ENCODE measurements around the gene KIF16B. TPM values are rescaled to one million over a fixed set of nuclear protein-coding genes. Genes with fewer than 3 reads are reported as not detected.

The KIF16B gene
- total and polyA plus RNA-seq, 2 of the 13 experiments (the other 11 are each of a cell fraction or from before 2014, with no cell fraction given) = 6.9 to 18.0 TPM

DNA sequence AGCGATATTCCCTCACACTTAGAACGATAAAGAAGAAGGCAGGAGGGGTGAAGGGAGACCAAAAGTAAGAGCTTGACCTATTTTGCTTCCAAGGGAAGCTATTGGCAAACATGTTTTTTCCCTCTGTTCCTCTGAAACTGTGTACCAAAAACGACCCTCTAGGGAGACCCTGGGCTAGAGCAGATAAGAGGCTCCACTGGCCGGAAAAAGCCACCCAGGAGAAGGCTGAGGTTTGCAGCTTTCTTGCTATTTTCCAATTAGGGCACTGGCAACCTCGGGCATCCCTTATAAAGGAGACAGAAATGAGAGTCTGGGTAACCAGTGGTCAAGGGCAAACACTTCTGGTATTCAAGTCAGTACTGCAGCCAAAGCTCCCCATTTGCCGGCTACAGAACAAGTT, 168.0 kb downstream of the KIF16B start:
- intact Hi-C loops (cut with micrococcal nuclease; ENCODE audit: unreplicated experiment) = loop anchor here (5.0 kb wide), 1 partner anchor 118 kb away; no protein-coding TSS in a partner anchor
- Histone ChIP-seq H3K4me3 (replicated peaks in 1 of 3; ENCODE audit: insufficient read depth in 1 of 3, low read depth in 2 of 3, low read length in 3 of 3) (no peak overlapping the region), H3K27me3 (ENCODE audit: control insufficient read depth in 1 of 2, insufficient read depth in 2 of 2, low read length in 2 of 2) (no peaks in the 10 kb centered on the region), H3K9me3 (ENCODE audit: low read length) (no peaks in the 10 kb centered on the region), H3K4me2 (ENCODE audit: low read depth, low read length) (no peak overlapping the region), H2AFZ (ENCODE audit: low read length) (no peak overlapping the region), H3K27ac (ENCODE audit: extremely low read length, insufficient read depth, low read length) (no peak overlapping the region), H3K4me1 (ENCODE audit: insufficient read depth, low read length) (peaks cover 20% of the 10 kb centered on the region), H3K9ac (ENCODE audit: insufficient read depth, low read depth, low read length) (no peak overlapping the region), H4K20me1 (ENCODE audit: insufficient read depth, low read length) (no peaks in the 10 kb centered on the region), H3K79me2 (ENCODE audit: insufficient read depth, low read length) (no peaks in the 10 kb centered on the region), H3K36me3 (replicated peaks in 1 of 2; ENCODE audit: control insufficient read depth in 1 of 2, insufficient read depth in 2 of 2, low read length in 2 of 2) (peaks cover 2 to 18% of the 10 kb centered on the region in 2 experiments; a peak in 3 of 5 replicates)
- in situ Hi-C loops (cut with HindIII; ENCODE audit: extremely low pct_ligation_motif_present, low pct_unique_long_range_greater_than_20kb) = no loop called here
- ChIA-PET CTCF (ENCODE audit: low intra/inter-chr PET ratio, low total read pairs) (no interaction called here), POLR2A (no interaction called here)
- BruUV-seq (replicated peaks) = no TSS peak
- 83% methylated on average over 6 of the region's 6 CpGs for WGBS (ENCODE audit: low lambda C conversion rate)
- FAIRE-seq (no peak), DNase-seq (ENCODE audit: low spot score) (no peak), ATAC-seq (no peak)
- 0 out of 4 replicates have a peak, but pooled peaks of 1 of the 2 experiments have one; percentile 2 for TF ChIP-seq MAFK (conservative IDR thresholded peaks at IDR 0.05 in 1 of 2, IDR thresholded peaks at IDR 0.05 in 1 of 2; ENCODE audit: low read length in 2 of 2)
- no peak for TF ChIP-seq FOXK1 (CRISPR knock-in tag; IDR thresholded peaks at IDR 0.05; ENCODE audit: borderline replicate concordance, low read depth)
- no peak for TF ChIP-seq GTF2F1 (IDR thresholded peaks at IDR 0.05; ENCODE audit: low read length)
- TF ChIP-seq ATM (IDR thresholded peaks at IDR 0.05; ENCODE audit: borderline replicate concordance) = no peak
- no peak for TF ChIP-seq NFE2L2 (IDR thresholded peaks at IDR 0.05; ENCODE audit: low read length)
- TF ChIP-seq ZMYM4 (CRISPR knock-in tag; IDR thresholded peaks at IDR 0.05) = no peak

DNA sequence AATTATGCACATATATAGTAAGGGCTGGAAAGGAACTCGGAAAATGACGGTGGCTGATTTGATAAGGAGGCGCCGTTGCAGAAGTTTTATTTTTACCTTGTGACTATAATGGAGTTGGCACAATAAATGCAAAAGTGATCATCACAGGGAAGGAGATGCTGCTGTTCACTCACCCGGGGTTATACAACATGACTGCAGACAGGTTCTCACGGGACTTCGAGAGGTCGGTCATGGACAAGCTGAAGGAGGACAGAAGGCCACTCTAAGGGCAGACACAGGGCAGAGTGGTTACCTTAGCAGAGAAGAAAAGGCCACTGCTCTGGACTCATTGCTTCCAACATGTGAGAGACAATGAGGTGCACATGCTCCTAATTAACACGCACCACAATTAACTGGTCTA, 168.6 kb downstream of the KIF16B start:
- H3K27ac ChIP-seq (ENCODE audit: extremely low read length, insufficient read depth, low read length) = no peak overlapping the region
- FAIRE-seq (no peak), DNase-seq (ENCODE audit: low spot score) (no peak), ATAC-seq (no peak)
- no peaks in the 10 kb centered on the region for H3K9me3 ChIP-seq (ENCODE audit: low read length)
- TF ChIP-seq RFXAP (CRISPR knock-in tag; IDR thresholded peaks at IDR 0.05; ENCODE audit: borderline replicate concordance) = no peak
- TF ChIP-seq SPEN (CRISPR knock-in tag; IDR thresholded peaks at IDR 0.05; ENCODE audit: low read depth) = no peak
- TF ChIP-seq, protein P1, sequence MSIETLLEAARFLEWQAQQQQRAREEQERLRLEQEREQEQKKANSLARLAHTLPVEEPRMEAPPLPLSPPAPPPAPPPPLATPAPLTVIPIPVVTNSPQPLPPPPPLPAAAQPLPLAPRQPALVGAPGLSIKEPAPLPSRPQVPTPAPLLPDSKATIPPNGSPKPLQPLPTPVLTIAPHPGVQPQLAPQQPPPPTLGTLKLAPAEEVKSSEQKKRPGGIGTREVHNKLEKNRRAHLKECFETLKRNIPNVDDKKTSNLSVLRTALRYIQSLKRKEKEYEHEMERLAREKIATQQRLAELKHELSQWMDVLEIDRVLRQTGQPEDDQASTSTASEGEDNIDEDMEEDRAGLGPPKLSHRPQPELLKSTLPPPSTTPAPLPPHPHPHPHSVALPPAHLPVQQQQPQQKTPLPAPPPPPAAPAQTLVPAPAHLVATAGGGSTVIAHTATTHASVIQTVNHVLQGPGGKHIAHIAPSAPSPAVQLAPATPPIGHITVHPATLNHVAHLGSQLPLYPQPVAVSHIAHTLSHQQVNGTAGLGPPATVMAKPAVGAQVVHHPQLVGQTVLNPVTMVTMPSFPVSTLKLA (IDR thresholded peaks at IDR 0.05) = peak; percentile 53
- no peak for TF ChIP-seq SRSF4 (IDR thresholded peaks at IDR 0.05; ENCODE audit: low read depth, low read length, poor library complexity, severe bottlenecking)
- H3K79me2 ChIP-seq (ENCODE audit: insufficient read depth, low read length) = no peaks in the 10 kb centered on the region
- in situ Hi-C loops (cut with HindIII; ENCODE audit: extremely low pct_ligation_motif_present, low pct_unique_long_range_greater_than_20kb) = no loop called here
- intact Hi-C loops (cut with micrococcal nuclease; ENCODE audit: unreplicated experiment) = loop anchor here (5.0 kb wide), 1 partner anchor 117 kb away; no protein-coding TSS in a partner anchor
- H3K4me1 ChIP-seq (ENCODE audit: insufficient read depth, low read length) = peaks cover 20% of the 10 kb centered on the region
- no peak overlapping the region for H3K4me2 ChIP-seq (ENCODE audit: low read depth, low read length)
- H3K9ac ChIP-seq (ENCODE audit: insufficient read depth, low read depth, low read length) = no peak overlapping the region
- no peak overlapping the region for H2AFZ ChIP-seq (ENCODE audit: low read length)
- ChIA-PET POLR2A (no interaction called here), CTCF (ENCODE audit: low intra/inter-chr PET ratio, low total read pairs) (no interaction called here)
- no peaks in the 10 kb centered on the region for H4K20me1 ChIP-seq (ENCODE audit: insufficient read depth, low read length)
- H3K36me3 ChIP-seq (replicated peaks in 1 of 2; ENCODE audit: control insufficient read depth in 1 of 2, insufficient read depth in 2 of 2, low read length in 2 of 2) = peaks cover 2 to 18% of the 10 kb centered on the region in 2 experiments; a peak in 3 of 5 replicates
- BruUV-seq (replicated peaks) = no TSS peak
- 98% methylated on average over 9 of the region's 9 CpGs for WGBS (ENCODE audit: low lambda C conversion rate)
- H3K27me3 ChIP-seq (ENCODE audit: control insufficient read depth in 1 of 2, insufficient read depth in 2 of 2, low read length in 2 of 2) = no peaks in the 10 kb centered on the region
- H3K4me3 ChIP-seq (replicated peaks in 1 of 3; ENCODE audit: insufficient read depth in 1 of 3, low read depth in 2 of 3, low read length in 3 of 3) = no peak overlapping the region
